Fibroblast of villous mesenchyme (primary cell): ENCODE measurements around the gene LNPEP. TPM values are rescaled to one million over a fixed set of nuclear protein-coding genes. Genes with fewer than 3 reads are reported as not detected.
A peak's percentile ranks its signal among the peaks of the same experiment; 100 is the strongest.

ENCODE experiments used
- DNase-seq: peaks from one replicate; pipeline ENCODE4 v3.0.0-alpha.2; 2010; ENCODE audit warnings: low read depth
- H3K4me3 ChIP-seq: 2 replicates; pipeline ENCODE4 v1.5.1; 2011; ENCODE audit warnings: low read depth, mild to moderate bottlenecking, low read length
- CTCF ChIP-seq: IDR thresholded peaks from 2 replicates; pipeline ENCODE4 v1.5.1; 2012; ENCODE audit warnings: low read depth, mild to moderate bottlenecking, low read length; ENCODE audit not compliant: insufficient read depth
- total RNA-seq: library from RNA; depleted of rRNA; stranded (reverse); fragments of >200 nt; gene quantifications from 2 replicates; pipeline ENCODE4 v1.2.3, GENCODE V29; 2012

LNPEP gene
- total RNA-seq, 1 donor: 42.7 TPM

- H3K4me3 ChIP-seq: no peak overlapping the region
- no peak for TF ChIP-seq CTCF
- DNase-seq: no peak
Measured at GRCh38 chr5:97043511-97043910, 107.6 kb downstream of the LNPEP start.

GRCh38 chr5:97044052-97044451 lies 108.2 kb downstream of the LNPEP start:
- H3K4me3 ChIP-seq: no peak overlapping the region
- DNase-seq: peak; percentile 18
- peak; percentile 50 for TF ChIP-seq CTCF

- DNase-seq: peak; percentile 39
- H3K4me3 ChIP-seq: no peak overlapping the region
- peak; percentile 21 for TF ChIP-seq CTCF
Measured at GRCh38 chr5:97046270-97046982, 110.5 kb downstream of the LNPEP start.

- no peak overlapping the region for H3K4me3 ChIP-seq
- no peak for TF ChIP-seq CTCF
- no peak for DNase-seq
Measured at GRCh38 chr5:97047076-97047475, 111.2 kb downstream of the LNPEP start.

GRCh38 chr5:97049175-97049574 lies 113.3 kb downstream of the LNPEP start:
- no peak for DNase-seq
- no peak for TF ChIP-seq CTCF
- no peak overlapping the region for H3K4me3 ChIP-seq

GRCh38 chr5:97056263-97056662 lies 120.4 kb downstream of the LNPEP start:
- DNase-seq: no peak
- no peak for TF ChIP-seq CTCF

GRCh38 chr5:97062046-97062445 lies 126.2 kb downstream of the LNPEP start:
- TF ChIP-seq CTCF: no peak
- DNase-seq: no peak
- no peak overlapping the region for H3K4me3 ChIP-seq

More at GRCh38 chr5:97056263-97056662, 120.4 kb downstream of the LNPEP start:
- H3K4me3 ChIP-seq: no peak overlapping the region
